Daoy (cell line): Measurements from ENCODE around the gene DCAF12. TPM values are rescaled to one million over a fixed set of nuclear protein-coding genes. Genes with fewer than 3 reads are reported as not detected.

Experiments used
- DNase-seq: peaks from one replicate; pipeline ENCODE4 v3.0.0-alpha.2; 2015; ENCODE audit warnings: low read depth
- total RNA-seq: library from RNA; depleted of rRNA; stranded (reverse); fragments of >200 nt; shearing (Covaris generic); gene quantifications from 2 replicates; pipeline ENCODE4 v1.2.3, GENCODE V29; 2014

The DCAF12 gene
- total RNA-seq, 1 experiment from 2014 or later: 29.1 TPM

GRCh38 chr9:34125681-34126206 is 754 bp downstream of the DCAF12 start:
- peak; percentile 37 for DNase-seq

GRCh38 chr9:34124926-34125325 is 1.6 kb downstream of the DCAF12 start:
- DNase-seq: no peak

GRCh38 chr9:34124099-34124498 is 2.4 kb downstream of the DCAF12 start:
- no peak for DNase-seq

GRCh38 chr9:34123682-34124081 is 2.8 kb downstream of the DCAF12 start:
- no peak for DNase-seq

- no peak for DNase-seq
These were observed 4.5 kb downstream of the DCAF12 start for GRCh38 chr9:34121996-34122395.

- no peak for DNase-seq
These were observed 6.8 kb downstream of the DCAF12 start for GRCh38 chr9:34119713-34120112.

GRCh38 chr9:34114436-34114835 is 12.1 kb downstream of the DCAF12 start:
- DNase-seq: no peak

- DNase-seq: no peak
These were observed 20.4 kb downstream of the DCAF12 start for GRCh38 chr9:34106110-34106509.

- no peak for DNase-seq
These were observed 23.7 kb downstream of the DCAF12 start for GRCh38 chr9:34102796-34103195.

- no peak for DNase-seq
These were observed 28.2 kb downstream of the DCAF12 start for GRCh38 chr9:34098307-34098706.

- no peak for DNase-seq
These were observed 28.6 kb downstream of the DCAF12 start for GRCh38 chr9:34097865-34098264.

- no peak for DNase-seq
These were observed 29.7 kb downstream of the DCAF12 start for GRCh38 chr9:34096751-34097150.

- DNase-seq: no peak
These were observed 32.9 kb downstream of the DCAF12 start for GRCh38 chr9:34093578-34093977.

- DNase-seq: no peak
These were observed 37.2 kb downstream of the DCAF12 start for GRCh38 chr9:34089311-34089710.

GRCh38 chr9:34087370-34087769 is 39.1 kb downstream of the DCAF12 start:
- no peak for DNase-seq

GRCh38 chr9:34086864-34087263 is 39.6 kb downstream of the DCAF12 start:
- no peak for DNase-seq

GRCh38 chr9:34085581-34086500 is 40.7 kb downstream of the DCAF12 start:
- no peak for DNase-seq

- no peak for DNase-seq
These were observed 41.9 kb downstream of the DCAF12 start for GRCh38 chr9:34084562-34084961.

GRCh38 chr9:34079181-34079580 is 47.3 kb downstream of the DCAF12 start:
- DNase-seq: peak; percentile 79

GRCh38 chr9:34072868-34073590 is 53.5 kb downstream of the DCAF12 start:
- DNase-seq: peak; percentile 66

- no peak for DNase-seq
These were observed 54.1 kb downstream of the DCAF12 start for GRCh38 chr9:34072410-34072809.

- no peak for DNase-seq
These were observed 55.7 kb downstream of the DCAF12 start for GRCh38 chr9:34070606-34071324.
